Activated T-helper 1 cell treated with anti-CD3 and anti-CD28 coated beads, Interleukin-12 subunit alpha, Interleukin-12 subunit beta, Interleukin-2, Interleukin-4 antibody, amounts not matched to agents 30 ng/mL and 10 ng/mL and 1 ng/mL, durations not matched to agents 14 hours and 24 hours and 36 hours (primary cell): Measurements from ENCODE around the gene TCF21. TPM values are rescaled to one million over a fixed set of nuclear protein-coding genes. Genes with fewer than 3 reads are reported as not detected.
A peak's percentile ranks its signal among the peaks of the same experiment; 100 is the strongest.

Experiments
- DNase-seq: peaks from one replicate; pipeline ENCODE4 v3.0.0; 2021; ENCODE audit warnings: low spot score
- H3K27ac Mint-ChIP-seq: one replicate; pipeline ENCODE4 v1.8.0; 2021; ENCODE audit warnings: mild to moderate bottlenecking, mixed read lengths
- H3K27me3 Mint-ChIP-seq: one replicate; pipeline ENCODE4 v1.8.0; 2022; ENCODE audit warnings: mild to moderate bottlenecking, moderate library complexity, mixed read lengths; ENCODE audit not compliant: insufficient read depth
- H3K36me3 Mint-ChIP-seq: one replicate; pipeline ENCODE4 v1.8.0; 2021; ENCODE audit warnings: low read depth, mixed read lengths
- H3K4me1 Mint-ChIP-seq: one replicate; pipeline ENCODE4 v1.8.0; 2021; ENCODE audit warnings: low read depth, mixed read lengths
- H3K4me3 Mint-ChIP-seq: one replicate; pipeline ENCODE4 v1.8.0; 2021; ENCODE audit warnings: mild to moderate bottlenecking, moderate library complexity, mixed read lengths
- H3K9me3 Mint-ChIP-seq: one replicate; pipeline ENCODE4 v1.8.0; 2021; ENCODE audit warnings: mixed read lengths
- intact Hi-C: fragments of 100-400 bp; cut with micrococcal nuclease; formaldehyde crosslinking; loops from one replicate; pipeline ENCODE4 v1.15.1; 2024
- total RNA-seq: library from RNA; stranded (reverse); gene quantifications from 2 replicates; pipeline ENCODE4 v1.2.3, GENCODE V29; 2022

The TCF21 gene
- total RNA-seq, 1 donor from 2014 or later: not detected

DNA sequence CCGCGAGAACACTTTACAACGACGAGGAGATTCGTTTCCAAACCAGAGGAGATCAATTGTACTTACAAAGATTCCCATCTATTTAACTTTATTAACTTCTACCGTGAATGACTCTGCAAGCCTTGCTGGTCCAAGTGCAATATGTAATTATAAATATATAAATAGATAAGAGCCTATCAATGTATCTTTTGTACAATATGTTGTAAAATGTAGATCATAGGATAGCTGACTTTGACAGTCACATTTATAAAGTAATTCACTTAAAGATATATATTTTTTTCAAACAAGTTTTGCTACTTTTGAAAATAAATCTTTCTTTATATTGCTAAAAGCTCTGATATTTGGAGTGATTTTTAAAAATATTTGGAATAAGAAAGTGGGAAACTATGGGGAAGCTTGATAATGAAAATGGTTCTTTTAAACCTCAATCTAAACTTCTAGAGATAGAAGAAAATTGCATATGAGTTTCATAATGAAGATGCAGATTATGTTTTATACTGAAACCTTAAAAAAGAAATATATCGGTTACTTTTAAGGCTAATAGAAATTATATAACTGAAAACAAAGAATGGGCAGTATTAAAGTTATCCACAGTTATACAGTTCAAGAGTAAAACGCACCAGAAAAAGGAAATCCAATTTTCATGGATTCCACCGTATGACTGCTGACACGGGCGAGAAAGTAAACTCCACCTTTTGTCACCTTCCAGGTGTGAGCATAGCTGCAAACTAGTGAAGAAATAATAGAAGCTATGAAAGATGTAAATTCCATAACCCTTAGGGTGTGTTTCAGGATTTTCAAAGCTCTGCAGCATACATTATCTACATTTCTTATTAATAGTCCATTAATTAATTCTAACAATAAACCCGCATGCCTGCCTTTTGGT, 3.3 kb downstream of the TCF21 start:
- Mint-ChIP-seq H3K36me3 (no peaks in the 10 kb centered on the region), H3K27ac (peak overlapping the region; percentile 16), H3K9me3 (no peaks in the 10 kb centered on the region), H3K4me3 (peak overlapping the region; percentile 62), H3K4me1 (peaks cover 18% of the 10 kb centered on the region), H3K27me3 (peaks cover 84% of the 10 kb centered on the region)
- DNase-seq: no peak
- intact Hi-C loops: loop anchor here (1.0 to 2.0 kb wide), 2 partner anchors 38 to 649 kb away; no protein-coding TSS in a partner anchor

DNA sequence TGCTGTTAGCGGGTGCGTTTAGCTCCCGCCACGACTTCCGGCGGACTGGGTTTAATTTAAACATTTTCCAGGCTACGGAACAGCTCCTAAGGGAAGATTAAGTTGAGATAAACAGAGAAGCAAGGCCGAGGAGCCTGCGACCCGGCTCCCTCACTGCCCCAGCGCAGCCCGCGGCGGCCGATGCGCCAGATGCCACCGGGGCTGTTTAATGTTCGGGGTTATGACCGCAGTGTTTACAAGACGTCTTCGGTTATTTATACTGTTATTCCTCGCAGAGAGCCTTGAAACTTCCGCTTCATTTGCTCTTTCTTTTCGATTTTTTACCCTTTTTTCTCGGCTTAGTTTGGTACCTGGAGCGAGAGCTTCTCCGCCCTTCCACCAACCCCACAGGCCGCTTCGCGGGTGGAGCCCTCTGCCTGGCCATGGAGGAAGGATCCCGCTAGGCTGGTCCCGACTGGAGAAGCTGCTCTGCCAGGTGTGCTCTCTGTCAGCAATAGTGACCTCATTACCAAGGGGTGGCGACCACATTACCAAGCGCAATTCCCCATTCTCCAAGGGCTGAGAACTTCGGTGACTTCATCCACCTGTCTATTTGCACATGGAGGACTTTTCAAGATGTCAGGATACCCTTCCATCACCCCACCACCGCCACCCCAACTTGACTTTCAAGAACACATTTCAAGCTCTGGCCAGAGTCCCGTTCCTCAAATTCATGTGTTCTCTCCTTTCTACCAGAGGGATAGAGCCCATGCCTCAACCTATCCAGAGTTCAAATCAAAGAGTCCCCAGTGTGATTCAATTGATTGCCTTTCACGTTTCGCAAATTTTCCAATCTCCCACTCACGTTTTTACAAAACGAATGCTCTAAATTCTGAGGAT, 4.1 kb downstream of the TCF21 start:
- DNase-seq: no peak
- no peak overlapping the region for H3K4me3 Mint-ChIP-seq
- H3K9me3 Mint-ChIP-seq: no peaks in the 10 kb centered on the region
- H3K27me3 Mint-ChIP-seq: peaks cover 84% of the 10 kb centered on the region
- peaks cover 18% of the 10 kb centered on the region for H3K4me1 Mint-ChIP-seq
- peak overlapping the region; percentile 22 for H3K27ac Mint-ChIP-seq
- intact Hi-C loops: no loop called here
- H3K36me3 Mint-ChIP-seq: no peaks in the 10 kb centered on the region

DNA sequence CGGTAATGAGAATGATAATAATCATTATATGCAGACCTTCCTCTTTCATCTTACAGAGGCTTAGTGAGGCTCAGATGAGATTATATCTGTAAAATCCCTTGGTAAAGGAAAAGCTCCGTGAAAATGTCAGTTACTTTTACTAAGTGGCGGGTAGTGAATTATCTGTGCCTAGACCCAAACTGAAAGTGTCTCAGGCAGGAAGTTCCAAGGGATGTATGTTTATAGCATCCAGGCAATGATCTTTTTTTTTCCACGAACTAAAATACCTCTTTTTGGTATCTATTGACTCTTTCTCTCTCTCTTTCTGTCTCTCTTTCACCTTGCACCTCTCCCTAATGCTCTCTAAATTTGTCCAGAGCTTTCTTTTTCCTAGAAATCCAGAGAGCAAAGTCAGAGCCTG, 5.0 kb downstream of the TCF21 start:
- Mint-ChIP-seq H3K36me3 (no peaks in the 10 kb centered on the region), H3K27ac (no peak overlapping the region), H3K9me3 (no peaks in the 10 kb centered on the region), H3K4me3 (no peak overlapping the region), H3K4me1 (peaks cover 13% of the 10 kb centered on the region), H3K27me3 (peaks cover 82% of the 10 kb centered on the region)
- intact Hi-C loops: no loop called here
- no peak for DNase-seq

DNA sequence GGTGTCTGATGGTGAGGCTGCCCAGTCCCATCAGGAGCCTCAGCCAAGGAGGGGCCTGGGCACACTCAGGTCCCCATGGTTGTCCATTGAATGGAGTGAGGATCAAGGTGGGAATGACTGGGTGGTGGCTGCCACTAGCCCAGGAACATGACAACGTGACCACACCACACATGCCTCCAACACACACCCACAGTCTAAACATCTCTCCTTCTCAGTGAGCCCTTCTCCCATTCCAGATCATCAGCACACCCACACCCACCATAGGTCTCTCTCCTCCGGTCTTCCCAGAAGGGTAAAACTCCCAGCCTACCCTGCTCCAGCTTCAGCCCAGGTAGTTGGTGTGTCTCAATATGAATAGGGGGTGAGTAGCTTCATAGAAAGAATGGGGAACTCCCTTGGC, 5.5 kb downstream of the TCF21 start:
- no peak overlapping the region for H3K27ac Mint-ChIP-seq
- H3K27me3 Mint-ChIP-seq: peaks cover 80% of the 10 kb centered on the region
- no peaks in the 10 kb centered on the region for H3K9me3 Mint-ChIP-seq
- intact Hi-C loops: no loop called here
- no peak for DNase-seq
- H3K36me3 Mint-ChIP-seq: no peaks in the 10 kb centered on the region
- H3K4me3 Mint-ChIP-seq: no peak overlapping the region
- H3K4me1 Mint-ChIP-seq: peaks cover 13% of the 10 kb centered on the region

DNA sequence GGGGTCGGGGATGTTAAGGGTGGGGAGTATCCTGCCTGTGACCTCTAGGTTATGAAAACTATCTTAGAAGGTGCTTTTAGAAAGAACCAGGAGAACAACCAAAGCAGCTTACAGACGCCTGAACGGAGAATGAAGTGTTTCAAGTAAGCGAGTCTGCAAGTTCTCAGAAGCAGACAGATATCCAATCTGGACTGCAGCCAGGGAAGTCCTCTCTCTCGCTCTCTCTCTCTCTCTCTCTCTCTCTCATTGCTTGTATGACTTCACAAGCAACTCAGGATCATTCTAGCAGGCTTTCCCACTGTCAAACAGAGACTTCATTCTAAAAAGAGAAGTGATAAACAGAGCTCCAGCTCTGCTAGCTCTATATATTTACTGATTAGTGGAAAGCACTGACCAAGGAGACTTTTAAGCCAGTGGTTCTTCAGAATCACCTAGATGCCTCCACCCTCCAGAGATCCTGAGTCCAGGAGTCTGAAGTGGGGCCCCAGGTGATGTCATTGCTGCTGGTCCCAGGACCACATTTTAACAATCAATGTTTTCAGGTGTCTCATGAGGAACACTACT, 6.0 kb downstream of the TCF21 start:
- Mint-ChIP-seq H3K36me3 (no peaks in the 10 kb centered on the region), H3K27me3 (peaks cover 80% of the 10 kb centered on the region), H3K27ac (no peak overlapping the region), H3K9me3 (no peaks in the 10 kb centered on the region), H3K4me3 (no peak overlapping the region), H3K4me1 (peaks cover 12% of the 10 kb centered on the region)
- intact Hi-C loops: no loop called here
- DNase-seq: no peak

DNA sequence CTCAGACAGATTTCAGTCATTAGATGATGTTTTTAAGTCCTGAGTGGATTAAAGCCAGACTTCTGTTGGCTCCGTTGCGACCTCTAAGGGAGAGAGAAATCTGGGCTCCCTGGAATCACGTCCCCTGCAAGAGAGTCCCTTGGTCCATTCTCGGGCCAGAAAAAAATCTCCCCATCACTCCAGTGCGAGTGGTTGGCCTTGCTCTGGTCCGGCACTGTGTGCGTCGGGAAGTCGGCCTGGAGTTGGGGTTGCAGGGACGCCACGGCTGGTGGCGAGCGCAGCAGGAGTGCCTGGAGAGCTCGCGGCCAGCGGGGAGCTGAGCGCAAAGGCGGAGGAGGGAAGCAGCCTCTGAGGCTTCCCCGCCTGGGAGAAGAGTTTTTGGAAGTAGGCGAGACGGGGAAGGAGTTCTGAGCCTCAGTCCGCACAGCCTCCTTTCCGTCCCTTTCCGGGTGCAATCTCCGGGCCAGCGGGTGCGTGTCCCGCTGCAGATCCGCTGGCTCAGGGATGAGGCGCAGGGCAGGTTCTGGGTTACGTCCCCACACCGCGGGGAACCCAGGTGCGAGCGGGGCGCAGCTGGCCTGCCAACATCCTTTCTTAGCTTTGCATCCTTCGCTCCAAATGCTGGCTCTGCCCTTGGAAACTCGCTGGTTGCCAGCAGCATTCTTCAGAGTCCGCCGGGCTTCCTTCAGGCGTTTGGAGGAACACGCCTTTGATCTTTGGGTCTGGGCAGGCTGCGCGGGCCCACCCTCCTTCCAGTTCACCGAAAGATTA, 6.8 kb downstream of the TCF21 start:
- Mint-ChIP-seq H3K4me1 (peaks cover 6% of the 10 kb centered on the region), H3K9me3 (no peaks in the 10 kb centered on the region), H3K4me3 (no peak overlapping the region), H3K36me3 (no peaks in the 10 kb centered on the region), H3K27ac (no peak overlapping the region), H3K27me3 (peaks cover 72% of the 10 kb centered on the region)
- intact Hi-C loops: no loop called here
- no peak for DNase-seq

DNA sequence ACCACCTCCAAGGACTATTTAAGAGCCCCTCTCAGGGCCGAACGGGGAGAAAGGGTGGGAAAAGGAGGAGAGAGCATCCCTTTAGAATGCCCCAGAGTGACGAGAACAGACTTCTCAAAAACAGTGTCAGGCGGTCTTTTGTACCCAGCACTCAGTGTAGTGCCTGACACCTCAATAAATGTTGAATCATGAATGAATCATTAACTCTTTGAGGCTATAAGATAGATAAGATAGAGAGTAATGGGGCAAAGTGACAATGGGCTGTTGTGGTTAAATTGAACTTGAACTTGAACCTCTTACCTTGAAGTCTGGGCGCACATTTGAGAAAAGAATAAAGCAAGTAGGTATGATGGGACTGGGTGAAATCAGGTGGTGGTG, 7.4 kb downstream of the TCF21 start:
- H3K4me3 Mint-ChIP-seq: no peak overlapping the region
- H3K4me1 Mint-ChIP-seq: peaks cover under 1% of the 10 kb centered on the region
- no peak overlapping the region for H3K27ac Mint-ChIP-seq
- H3K9me3 Mint-ChIP-seq: no peaks in the 10 kb centered on the region
- peaks cover 66% of the 10 kb centered on the region for H3K27me3 Mint-ChIP-seq
- H3K36me3 Mint-ChIP-seq: no peaks in the 10 kb centered on the region
- no peak for DNase-seq
- intact Hi-C loops: no loop called here

DNA sequence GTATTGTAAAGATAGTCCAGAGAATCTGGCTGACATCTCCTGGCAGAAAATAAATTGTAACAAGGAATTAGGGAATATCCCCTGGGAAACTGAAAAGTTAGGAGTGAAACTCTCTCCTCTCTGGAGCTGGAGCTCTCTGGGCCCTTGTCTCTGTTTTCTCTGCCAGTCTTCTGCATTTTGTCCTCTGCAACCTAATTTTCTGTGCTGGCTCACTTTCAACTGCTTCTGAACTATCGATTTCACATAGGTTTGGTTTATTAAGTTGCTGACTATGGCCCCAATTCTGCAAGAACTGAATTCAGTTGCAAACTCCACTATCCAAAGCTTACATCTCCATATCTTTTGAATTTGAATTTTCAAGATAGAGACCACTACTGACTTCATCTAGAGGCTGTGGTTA, 9.3 kb downstream of the TCF21 start:
- H3K4me1 Mint-ChIP-seq: no peaks in the 10 kb centered on the region
- peaks cover 62% of the 10 kb centered on the region for H3K27me3 Mint-ChIP-seq
- no peaks in the 10 kb centered on the region for H3K36me3 Mint-ChIP-seq
- DNase-seq: no peak
- intact Hi-C loops: no loop called here
- no peak overlapping the region for H3K4me3 Mint-ChIP-seq
- no peak overlapping the region for H3K27ac Mint-ChIP-seq
- no peaks in the 10 kb centered on the region for H3K9me3 Mint-ChIP-seq

DNA sequence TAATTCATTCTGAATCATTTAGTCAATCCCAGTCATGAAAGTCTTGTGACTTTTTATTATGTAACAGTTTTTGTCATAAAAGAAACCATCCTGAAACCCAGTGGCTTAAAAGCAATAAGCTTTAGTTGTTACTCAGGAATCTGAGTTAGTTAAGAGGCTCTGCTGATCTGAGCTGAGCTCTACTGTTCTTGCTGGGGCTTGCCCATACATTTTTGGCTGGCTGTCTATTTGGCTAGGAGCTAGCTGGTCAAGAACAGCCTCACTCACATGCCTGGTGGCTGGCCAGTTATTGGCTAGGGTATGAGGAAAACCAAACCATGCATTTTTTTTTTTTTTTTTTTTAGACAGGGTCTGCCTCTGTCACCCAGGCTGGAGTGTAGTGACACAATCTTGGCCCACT, 10.6 kb downstream of the TCF21 start:
- Mint-ChIP-seq H3K36me3 (no peaks in the 10 kb centered on the region), H3K27ac (no peak overlapping the region), H3K4me3 (no peak overlapping the region), H3K9me3 (no peaks in the 10 kb centered on the region), H3K27me3 (peaks cover 58% of the 10 kb centered on the region), H3K4me1 (no peaks in the 10 kb centered on the region)
- no peak for DNase-seq
- intact Hi-C loops: no loop called here

DNA sequence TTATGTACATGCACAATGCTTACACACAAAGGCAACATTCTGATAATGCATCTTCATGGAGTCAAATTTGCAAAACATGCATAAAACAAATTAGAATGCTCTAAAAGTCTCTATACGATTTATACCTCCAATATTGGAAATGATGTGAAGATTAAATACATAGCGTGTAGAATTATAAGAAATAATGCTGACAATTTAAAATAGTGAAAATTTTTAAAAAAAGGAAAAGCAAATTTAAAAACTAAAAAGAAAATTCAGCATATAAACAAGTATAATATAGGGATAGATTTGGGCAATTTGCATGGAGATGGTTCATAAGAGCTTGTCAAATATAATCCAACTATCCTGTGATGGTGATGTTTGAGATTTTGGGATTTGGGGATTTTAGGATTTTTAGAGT, 14.9 kb downstream of the TCF21 start:
- Mint-ChIP-seq H3K27me3 (peaks cover 39% of the 10 kb centered on the region), H3K36me3 (no peaks in the 10 kb centered on the region), H3K4me1 (no peaks in the 10 kb centered on the region), H3K9me3 (no peaks in the 10 kb centered on the region), H3K27ac (no peak overlapping the region), H3K4me3 (no peak overlapping the region)
- intact Hi-C loops: no loop called here
- no peak for DNase-seq

DNA sequence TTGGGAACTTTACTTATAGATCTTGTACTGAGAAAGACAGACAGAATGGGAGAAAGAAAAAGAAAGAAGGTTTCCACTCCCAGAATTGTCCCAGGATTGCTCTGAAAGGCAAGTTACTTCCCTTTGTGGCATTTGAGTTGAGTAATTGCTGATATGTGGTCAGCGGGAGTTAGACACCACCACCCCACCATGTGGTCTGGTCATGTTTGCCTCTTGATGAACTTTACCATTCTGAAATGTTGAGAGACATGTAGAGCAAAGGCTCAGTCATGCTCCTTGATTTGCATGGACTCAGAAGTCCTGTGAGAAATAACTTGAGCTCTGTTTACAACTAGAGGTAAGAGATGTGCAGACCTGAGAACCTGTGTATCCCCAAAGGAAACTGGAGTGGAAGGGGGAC, 17.1 kb downstream of the TCF21 start:
- Mint-ChIP-seq H3K36me3 (no peaks in the 10 kb centered on the region), H3K4me3 (no peak overlapping the region), H3K27me3 (peaks cover 51% of the 10 kb centered on the region), H3K4me1 (no peaks in the 10 kb centered on the region), H3K27ac (no peak overlapping the region), H3K9me3 (no peaks in the 10 kb centered on the region)
- intact Hi-C loops: no loop called here
- DNase-seq: no peak

DNA sequence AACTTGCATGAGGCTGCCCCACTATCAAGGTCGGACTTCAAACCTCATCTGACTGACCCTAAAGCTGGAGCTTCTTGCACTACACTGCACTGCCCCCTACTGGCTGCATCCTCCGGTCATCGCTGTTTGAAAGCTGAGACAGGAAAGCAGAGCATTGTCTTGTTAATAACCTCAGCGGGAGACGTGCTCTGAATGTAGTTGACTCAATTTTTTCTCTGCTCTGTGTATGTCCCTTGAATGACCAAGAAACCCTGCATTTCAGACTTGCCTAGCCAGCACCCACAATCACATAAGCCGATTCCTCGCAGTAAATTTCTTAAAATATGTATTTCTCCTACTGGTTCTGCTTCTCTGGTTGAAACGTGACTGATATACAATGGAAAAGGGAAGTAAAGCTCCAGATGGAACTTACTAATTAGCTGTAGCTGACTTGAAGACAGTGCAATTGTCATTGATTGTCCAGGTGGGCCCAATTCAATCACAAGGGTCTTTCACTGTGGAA, 27.8 kb downstream of the TCF21 start:
- no peaks in the 10 kb centered on the region for H3K36me3 Mint-ChIP-seq
- DNase-seq: peak; percentile 56
- no peaks in the 10 kb centered on the region for H3K9me3 Mint-ChIP-seq
- no peak overlapping the region for H3K4me3 Mint-ChIP-seq
- intact Hi-C loops: loop anchor here (1.0 to 10.0 kb wide), 3 partner anchors 79 to 952 kb away; no protein-coding TSS in a partner anchor
- no peak overlapping the region for H3K27ac Mint-ChIP-seq
- H3K4me1 Mint-ChIP-seq: no peaks in the 10 kb centered on the region
- H3K27me3 Mint-ChIP-seq: peaks cover 29% of the 10 kb centered on the region
